Muscle of back (tissue), 13 donors: Measurements from ENCODE around the gene GAS2L3. TPM values are rescaled to one million over a fixed set of nuclear protein-coding genes. Genes with fewer than 3 reads are reported as not detected.
"Not testable (repeated sequence)": the region's sequence is repeated elsewhere in the genome, so short reads cannot be mapped to it uniquely, and the experiment has no call there.

Source experiments
- DNase-seq, 3 donors: peaks; one replicate each; pipeline versions ENCODE4 v3.0.0 to v3.0.0-alpha.2; 2013
- long read RNA-seq, 9 donors: transcript quantifications; one replicate each; lab custom pipeline, GENCODE V29; 2026
- polyA plus RNA-seq, 10 donors: library from polyadenylated mRNA; unstranded; fragments of 120-200 nt; gene quantifications; one replicate each; pipeline ENCODE4 v1.2.1, GENCODE V29; 2013; ENCODE audit not compliant: insufficient read length in 10 of 10

The GAS2L3 gene
- 10 to 100 TPM; 10.9 to 28.5 (median 17.8) TPM for polyA plus RNA-seq
- long read RNA-seq, donor 1, partial matches to known transcripts = 5 of 8 reads
- long read RNA-seq, donor 1, other reads (novel, unspliced or antisense) = 0 of 8 reads
- long read RNA-seq, donor 2 = 0 reads
- long read RNA-seq, donor 3 = 0 reads
- long read RNA-seq, donor 4 = 0 reads
- long read RNA-seq, donor 5 = 0 reads
- long read RNA-seq, donor 6, partial matches to known transcripts = 0 of 2 reads
- long read RNA-seq, donor 6, other reads (novel, unspliced or antisense) = 0 of 2 reads
- long read RNA-seq, donor 7, partial matches to known transcripts = 18 of 18 reads
- long read RNA-seq, donor 7, other reads (novel, unspliced or antisense) = 0 of 18 reads
- long read RNA-seq, donor 8, partial matches to known transcripts = 12 of 12 reads
- long read RNA-seq, donor 8, other reads (novel, unspliced or antisense) = 0 of 12 reads
- long read RNA-seq, donor 9, partial matches to known transcripts = 0 of 1 reads
- long read RNA-seq, donor 9, other reads (novel, unspliced or antisense) = 0 of 1 reads

DNA sequence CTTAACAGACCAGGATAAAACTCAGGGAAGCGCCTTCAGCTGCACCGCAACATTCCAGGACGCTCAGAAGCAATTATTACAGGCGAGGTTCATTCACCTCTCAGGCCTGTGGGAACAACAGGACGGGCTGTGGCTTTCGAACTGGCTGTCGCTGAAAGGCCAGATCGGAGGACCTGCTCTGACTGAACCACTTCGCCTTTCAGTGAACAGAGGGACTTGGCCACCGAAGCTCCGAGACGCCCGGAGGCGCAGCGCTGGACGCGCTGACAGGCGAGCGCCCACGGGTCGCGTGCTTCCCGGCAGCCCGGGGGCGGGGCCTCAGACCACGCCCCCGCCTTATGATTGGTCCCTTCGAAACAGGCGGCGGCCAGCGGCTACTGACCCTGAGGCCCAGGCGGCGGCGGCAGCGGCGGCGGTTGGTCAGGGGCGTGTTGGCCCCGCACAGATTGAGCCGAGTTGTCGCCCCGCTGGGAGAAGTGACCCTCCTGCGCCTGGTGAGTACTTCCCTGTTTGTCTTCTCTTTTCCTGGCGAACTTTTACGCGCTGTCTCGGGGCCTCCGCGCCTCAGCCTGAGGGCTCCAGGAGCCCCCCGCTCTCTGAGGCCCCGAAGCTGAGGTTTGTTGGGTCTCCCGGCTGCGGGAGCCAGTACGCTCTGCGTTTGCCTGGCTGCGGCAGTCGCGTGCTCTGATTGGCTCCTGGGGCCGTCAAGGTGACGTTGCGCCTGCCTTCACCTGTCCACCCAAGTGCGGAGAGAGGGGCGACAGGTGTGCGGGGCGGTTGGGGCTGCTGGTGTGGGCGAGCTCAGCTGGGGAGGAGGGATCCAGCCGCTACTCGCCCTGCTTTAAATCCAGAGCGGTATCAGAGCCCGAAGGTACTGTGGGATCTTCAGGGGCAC, at the start of gene GAS2L3:
GAS2L3 (plus strand) TSS at position 393 of the 895 bp plus-strand sequence. CDS start 21,221 bp downstream, outside the sequence.
- DNase-seq = peak; percentile 85 to 97 (median 92)

- no peak for DNase-seq
These were observed 45.5 kb upstream of the GAS2L3 start for GRCh38 chr12:100528034-100528433.

GRCh38 chr12:100528471-100529127, 44.9 kb upstream of the GAS2L3 start:
- DNase-seq = no peak

DNA sequence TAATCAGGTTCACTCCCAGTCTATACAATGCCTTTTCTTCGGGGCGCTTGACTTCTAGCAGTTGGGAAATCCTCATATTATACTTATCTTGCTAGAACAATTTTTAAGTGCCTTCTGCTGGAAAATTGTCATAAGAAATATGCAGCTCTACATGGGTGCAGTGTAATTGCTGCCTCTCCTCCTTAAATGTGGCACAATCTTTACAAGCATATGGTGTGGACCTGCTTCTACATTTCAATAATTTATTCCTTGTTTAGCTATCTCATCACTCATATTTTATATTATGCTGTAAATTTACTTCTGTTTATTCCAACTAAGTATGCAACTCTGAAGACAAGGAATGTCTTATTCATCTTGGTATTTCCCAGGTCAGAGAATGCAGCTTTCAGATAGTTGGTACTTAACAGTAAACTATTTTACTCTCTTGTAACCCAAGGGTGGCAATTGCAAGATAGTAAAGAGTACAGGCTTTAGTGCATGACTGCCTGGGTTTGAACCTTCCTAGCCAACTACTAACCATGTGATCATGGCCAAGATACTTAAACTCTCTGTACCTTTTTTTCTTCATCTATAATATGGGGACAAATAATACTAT, 43.6 kb upstream of the GAS2L3 start:
- DNase-seq = no peak

DNA sequence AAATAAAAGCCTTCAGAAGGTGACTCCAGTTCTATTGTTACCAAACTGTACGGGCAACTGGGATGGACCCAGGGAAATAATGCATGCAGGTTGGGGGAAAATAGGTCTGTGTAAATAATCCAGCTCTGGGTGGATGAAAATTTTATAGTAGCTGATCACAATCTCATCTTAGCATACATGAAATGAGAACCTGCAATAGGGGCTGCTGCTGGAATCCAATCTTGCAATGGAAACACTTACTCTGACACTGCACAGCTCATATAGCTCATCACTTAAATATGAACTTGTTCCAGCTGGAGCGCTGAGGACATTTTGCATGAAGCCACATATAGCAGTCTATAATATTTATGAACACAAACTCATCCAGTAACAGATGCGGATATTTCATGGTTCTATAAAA, 40.1 kb upstream of the GAS2L3 start:
- DNase-seq = peak in 1 of 3 donors; percentile 13

DNA sequence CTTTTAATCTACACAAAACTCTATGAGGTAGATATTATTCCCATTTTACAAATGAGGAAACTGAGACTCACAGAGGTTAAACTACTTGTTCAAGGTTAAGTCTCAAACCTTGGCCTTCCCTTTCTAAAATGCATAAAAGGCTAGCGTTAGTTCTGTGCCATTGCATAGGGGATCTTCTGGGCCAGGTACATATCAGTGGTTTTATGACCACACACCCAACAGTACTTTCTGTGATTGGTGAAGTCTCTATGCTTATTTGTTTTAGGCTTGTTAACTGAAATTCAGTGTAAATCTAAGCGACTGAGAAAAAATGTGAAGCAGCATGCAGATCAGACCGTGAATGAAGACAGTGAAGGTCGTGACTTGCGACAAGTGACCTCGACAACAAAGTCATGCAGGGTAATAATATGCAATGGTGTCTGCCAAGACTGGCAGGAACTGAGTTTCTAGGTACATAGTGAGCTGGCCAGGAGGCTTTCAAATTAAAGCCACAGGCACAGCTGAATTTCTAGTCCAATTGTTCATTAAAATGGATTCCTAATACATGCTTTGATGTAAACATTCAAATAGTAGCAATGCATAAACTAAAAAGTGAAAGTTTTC, 38.8 kb upstream of the GAS2L3 start:
- no peak for DNase-seq

- peak; percentile 4 to 53 (median 37) for DNase-seq
These were observed 34.3 kb upstream of the GAS2L3 start for GRCh38 chr12:100539202-100539601.

GRCh38 chr12:100544165-100544564, 29.3 kb upstream of the GAS2L3 start:
- DNase-seq = no peak

GRCh38 chr12:100545092-100545491, 28.4 kb upstream of the GAS2L3 start:
- no peak for DNase-seq

- DNase-seq = no peak
These were observed 19.5 kb upstream of the GAS2L3 start for GRCh38 chr12:100553936-100554335.

DNA sequence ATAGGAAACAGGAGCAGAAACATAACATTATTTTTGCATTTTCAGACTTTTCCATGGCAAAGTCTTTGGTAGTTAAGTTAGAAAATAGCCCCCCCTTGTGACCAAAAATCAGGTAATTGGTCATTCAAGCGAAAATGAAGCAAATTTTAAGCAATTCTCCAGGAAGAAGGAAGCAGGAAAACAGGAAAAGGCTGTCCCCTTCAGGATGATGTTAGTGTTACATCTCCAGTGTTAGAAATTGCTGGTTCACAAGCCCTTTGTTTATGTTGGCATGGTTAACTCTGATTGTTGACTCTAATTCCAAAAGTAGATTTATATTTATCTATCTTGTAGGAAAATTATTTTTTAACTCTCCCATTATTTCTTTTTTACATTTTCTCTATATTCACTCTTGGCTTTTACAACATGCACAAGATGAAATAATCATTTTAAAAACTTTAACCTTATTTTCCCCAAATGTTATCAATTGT, 18.8 kb upstream of the GAS2L3 start:
- peak; percentile 80 to 90 (median 84) for DNase-seq

DNA sequence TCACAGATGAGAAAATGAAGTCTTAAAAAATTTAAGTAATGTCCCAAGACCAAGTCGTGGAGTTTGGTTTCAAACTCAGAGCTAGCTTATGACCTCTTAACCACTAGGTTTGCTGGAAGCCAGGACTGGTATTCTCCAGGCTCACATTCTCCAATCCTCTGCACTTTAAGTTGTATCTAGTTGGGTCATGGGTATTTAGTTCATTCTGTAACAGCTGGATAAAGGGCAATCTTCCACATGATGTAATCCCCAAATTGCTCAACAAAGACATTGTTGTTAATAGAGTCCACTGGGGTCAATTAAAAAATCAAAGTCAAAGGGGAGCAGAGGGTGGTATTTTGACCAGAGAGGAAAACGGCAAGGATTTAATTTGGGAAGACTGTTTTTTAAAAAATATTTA, 17.8 kb upstream of the GAS2L3 start:
- peak in 2 of 3 donors; percentile 9 to 59 for DNase-seq

- DNase-seq = no peak
These were observed 16.1 kb upstream of the GAS2L3 start for GRCh38 chr12:100557357-100557756.

- DNase-seq = not testable (repeated sequence)
These were observed 14.2 kb upstream of the GAS2L3 start for GRCh38 chr12:100559261-100559660.

DNA sequence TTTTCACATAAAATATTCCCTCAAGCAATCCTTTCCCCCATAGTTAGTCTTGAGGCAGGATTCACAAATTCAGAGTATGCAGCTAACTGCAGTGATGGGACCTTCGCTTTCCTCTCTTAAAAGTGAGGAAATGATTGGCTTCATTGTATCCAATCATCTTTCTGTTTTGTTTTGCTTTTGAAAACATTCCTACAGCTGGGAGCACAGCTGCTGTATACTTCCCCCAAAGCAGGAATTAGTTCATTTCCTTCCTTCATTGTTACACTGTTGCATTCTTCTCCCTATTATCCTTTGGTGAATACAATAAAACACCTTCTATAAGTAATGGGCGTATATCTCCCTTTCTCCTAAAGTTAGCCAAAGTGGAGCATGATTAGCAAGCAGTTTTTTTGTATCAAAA, 9.4 kb upstream of the GAS2L3 start:
- peak in 2 of 3 donors; percentile 3 to 58 for DNase-seq

- DNase-seq = no peak
These were observed 8.5 kb upstream of the GAS2L3 start for GRCh38 chr12:100564905-100565467.

GRCh38 chr12:100565987-100566545, 7.4 kb upstream of the GAS2L3 start:
- no peak for DNase-seq

GRCh38 chr12:100566887-100567637, 6.4 kb upstream of the GAS2L3 start:
- peak in 2 of 3 donors; percentile 11 to 38 for DNase-seq

DNA sequence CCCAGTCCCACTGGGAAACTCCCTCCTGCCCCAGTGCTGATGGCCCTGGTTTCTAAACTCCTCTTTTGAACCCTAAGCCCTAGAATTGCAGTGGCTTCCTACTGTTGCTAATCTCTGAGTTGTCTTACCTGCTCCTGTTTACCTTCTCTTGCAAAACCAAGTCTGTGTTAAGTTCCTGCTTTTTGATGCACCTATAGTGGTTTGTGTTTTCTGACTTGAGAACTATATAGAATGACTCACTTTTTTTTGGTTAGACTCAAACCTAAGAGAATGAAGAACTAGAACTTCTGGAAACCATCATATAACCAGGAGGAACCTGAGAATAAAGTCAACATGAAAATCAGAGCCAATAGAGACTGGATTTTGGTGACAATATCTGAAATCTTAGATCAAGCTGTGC, 5.5 kb upstream of the GAS2L3 start:
- no peak for DNase-seq
